MM.1S (cell line): Measurements from ENCODE around the gene PACS2.
"Not testable (repeated sequence)": the region's sequence is repeated elsewhere in the genome, so short reads cannot be mapped to it uniquely, and the experiment has no call there.

Experiments used
- DNase-seq: peaks from one replicate; pipeline ENCODE4 v3.0.0-alpha.2; 2015
- H2AFZ ChIP-seq: fragments of 300-600 bp; sonication (generic); 2 replicates; pipeline ENCODE4 v1.6.0; 2016; ENCODE audit warnings: antibody characterized with exemption, low read length
- H3F3A ChIP-seq: fragments of 300-600 bp; sonication (generic); 2 replicates; pipeline ENCODE4 v1.6.1; 2016; ENCODE audit warnings: mild to moderate bottlenecking, antibody characterized with exemption, low read length, moderate library complexity, mixed read lengths; ENCODE audit not compliant: insufficient read depth
- H3K27ac ChIP-seq: fragments of 300-600 bp; sonication (generic); 2 replicates; pipeline ENCODE4 v1.5.1; 2016; ENCODE audit warnings: mild to moderate bottlenecking, low read length
- H3K27me3 ChIP-seq: fragments of 300-600 bp; sonication (generic); replicated peaks from 2 replicates; pipeline ENCODE4 v1.6.0; 2016; ENCODE audit warnings: low read length; ENCODE audit not compliant: insufficient read depth
- H3K36me3 ChIP-seq: fragments of 300-600 bp; sonication (generic); replicated peaks from 2 replicates; pipeline ENCODE4 v1.6.1; 2016; ENCODE audit warnings: mild to moderate bottlenecking, low read length, mixed read lengths; ENCODE audit not compliant: insufficient read depth
- H3K4me1 ChIP-seq: fragments of 300-600 bp; sonication (generic); 2 replicates; pipeline ENCODE4 v1.6.1; 2016; ENCODE audit warnings: low read length, mixed read lengths
- H3K4me2 ChIP-seq: fragments of 300-600 bp; sonication (generic); 2 replicates; pipeline ENCODE4 v1.6.0; 2016; ENCODE audit warnings: low read depth, low read length
- H3K4me3 ChIP-seq: fragments of 300-600 bp; sonication (generic); 2 replicates; pipeline ENCODE4 v1.5.1; 2016; ENCODE audit warnings: low read length, mixed read lengths
- H3K79me2 ChIP-seq: fragments of 300-600 bp; sonication (generic); 2 replicates; pipeline ENCODE4 v1.6.1; 2016; ENCODE audit warnings: mixed run types, low read length, mixed read lengths
- H3K9ac ChIP-seq: fragments of 300-600 bp; sonication (generic); 2 replicates; pipeline ENCODE4 v1.6.1; 2016; ENCODE audit warnings: low read length, mixed read lengths
- H3K9me2 ChIP-seq: fragments of 300-600 bp; sonication (generic); replicated peaks from 2 replicates; pipeline ENCODE4 v1.6.1; 2016; ENCODE audit warnings: mild to moderate bottlenecking, low read length, mixed read lengths; ENCODE audit not compliant: insufficient read depth
- H3K9me3 ChIP-seq: fragments of 300-600 bp; sonication (generic); replicated peaks from 2 replicates; pipeline ENCODE4 v1.6.1; 2016; ENCODE audit warnings: mild to moderate bottlenecking, low read length, mixed read lengths; ENCODE audit not compliant: insufficient read depth
- H4K20me1 ChIP-seq: fragments of 300-600 bp; sonication (generic); 2 replicates; pipeline ENCODE4 v1.6.1; 2016; ENCODE audit warnings: mild to moderate bottlenecking, low read length, moderate library complexity, mixed read lengths; ENCODE audit not compliant: insufficient read depth
- CTCF ChIP-seq: fragments of 300-600 bp; sonication (generic); IDR thresholded peaks from 2 replicates; pipeline ENCODE4 v1.5.1; 2016; ENCODE audit warnings: antibody characterized with exemption, low read length, mixed read lengths
- EZH2 ChIP-seq: fragments of 300-600 bp; sonication (generic); optimal IDR thresholded peaks from 2 replicates; pipeline ENCODE3; 2017; ENCODE audit warnings: low read depth, mild to moderate bottlenecking, antibody characterized with exemption, low read length, mixed read lengths
- EZH2phosphoT487 ChIP-seq: fragments of 300-600 bp; sonication (generic); IDR thresholded peaks from 2 replicates; pipeline ENCODE4 v1.6.1; 2018; ENCODE audit warnings: antibody characterized with exemption, low read length

The PACS2 gene

DNA sequence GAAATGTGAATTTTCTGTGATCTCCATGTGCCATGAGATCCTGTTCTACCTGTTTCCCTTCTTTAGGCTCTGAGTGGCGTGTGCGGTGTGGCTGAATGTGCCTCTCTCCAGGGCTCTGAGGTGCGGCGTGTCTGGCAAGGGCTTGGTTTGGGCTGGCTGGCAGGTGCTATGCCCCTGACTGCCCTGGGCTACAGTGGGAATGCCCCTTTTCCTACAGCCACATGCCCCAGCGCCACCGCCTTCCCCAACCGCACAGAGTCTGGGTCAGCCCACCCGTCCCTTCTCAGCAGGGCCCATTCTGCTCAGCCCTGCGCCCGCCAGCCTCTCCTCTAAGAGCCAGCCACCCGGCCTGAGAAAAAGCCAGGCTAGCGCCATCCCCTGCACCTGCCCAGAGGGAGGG lies 41.5 kb upstream of the PACS2 start:
- H3K4me2 ChIP-seq, result no peak overlapping the region
- no peaks in the 10 kb centered on the region for H3K4me1 ChIP-seq
- no peak for TF ChIP-seq EZH2
- H3K27ac ChIP-seq, result no peak overlapping the region
- no peak overlapping the region for H2AFZ ChIP-seq
- DNase-seq, result no peak
- H3K79me2 ChIP-seq, result no peaks in the 10 kb centered on the region
- no peaks in the 10 kb centered on the region for H3K9me3 ChIP-seq
- no peaks in the 10 kb centered on the region for H4K20me1 ChIP-seq
- no peak overlapping the region for H3K4me3 ChIP-seq
- no peaks in the 10 kb centered on the region for H3K9me2 ChIP-seq
- no peaks in the 10 kb centered on the region for H3K27me3 ChIP-seq
- H3K36me3 ChIP-seq, result no peaks in the 10 kb centered on the region
- no peaks in the 10 kb centered on the region for H3F3A ChIP-seq
- no peak overlapping the region for H3K9ac ChIP-seq

DNA sequence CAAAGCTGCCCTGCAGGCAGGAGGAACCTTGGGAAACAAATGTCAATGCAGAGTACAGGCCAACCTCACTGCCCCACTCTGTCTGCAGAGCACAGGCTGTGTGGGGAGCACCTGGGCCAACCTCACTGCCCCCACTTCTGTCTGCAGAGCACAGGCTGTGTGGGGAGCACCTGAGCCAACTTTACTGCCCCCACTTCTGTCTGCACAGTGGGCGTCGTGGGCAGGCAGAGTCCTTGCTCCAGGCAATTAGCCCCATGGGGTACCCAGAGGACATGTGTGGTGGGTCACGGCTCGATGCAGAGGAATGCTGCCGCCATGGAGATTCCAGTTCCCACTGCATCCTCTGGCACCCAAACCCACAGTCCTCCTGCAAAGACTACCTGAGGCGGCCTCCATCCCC lies 39.9 kb upstream of the PACS2 start:
- no peak overlapping the region for H3K4me2 ChIP-seq
- TF ChIP-seq EZH2phosphoT487 (no peak), CTCF (no peak), EZH2 (no peak)
- H3K9me2 ChIP-seq, result no peaks in the 10 kb centered on the region
- H3K27ac ChIP-seq, result no peak overlapping the region
- H3K9ac ChIP-seq, result no peak overlapping the region
- no peaks in the 10 kb centered on the region for H3K9me3 ChIP-seq
- no peaks in the 10 kb centered on the region for H3K4me1 ChIP-seq
- H3F3A ChIP-seq, result no peaks in the 10 kb centered on the region
- DNase-seq, result no peak
- no peaks in the 10 kb centered on the region for H3K27me3 ChIP-seq
- H3K36me3 ChIP-seq, result no peaks in the 10 kb centered on the region
- H2AFZ ChIP-seq, result no peak overlapping the region
- no peak overlapping the region for H3K4me3 ChIP-seq
- no peaks in the 10 kb centered on the region for H3K79me2 ChIP-seq
- H4K20me1 ChIP-seq, result no peaks in the 10 kb centered on the region

DNA sequence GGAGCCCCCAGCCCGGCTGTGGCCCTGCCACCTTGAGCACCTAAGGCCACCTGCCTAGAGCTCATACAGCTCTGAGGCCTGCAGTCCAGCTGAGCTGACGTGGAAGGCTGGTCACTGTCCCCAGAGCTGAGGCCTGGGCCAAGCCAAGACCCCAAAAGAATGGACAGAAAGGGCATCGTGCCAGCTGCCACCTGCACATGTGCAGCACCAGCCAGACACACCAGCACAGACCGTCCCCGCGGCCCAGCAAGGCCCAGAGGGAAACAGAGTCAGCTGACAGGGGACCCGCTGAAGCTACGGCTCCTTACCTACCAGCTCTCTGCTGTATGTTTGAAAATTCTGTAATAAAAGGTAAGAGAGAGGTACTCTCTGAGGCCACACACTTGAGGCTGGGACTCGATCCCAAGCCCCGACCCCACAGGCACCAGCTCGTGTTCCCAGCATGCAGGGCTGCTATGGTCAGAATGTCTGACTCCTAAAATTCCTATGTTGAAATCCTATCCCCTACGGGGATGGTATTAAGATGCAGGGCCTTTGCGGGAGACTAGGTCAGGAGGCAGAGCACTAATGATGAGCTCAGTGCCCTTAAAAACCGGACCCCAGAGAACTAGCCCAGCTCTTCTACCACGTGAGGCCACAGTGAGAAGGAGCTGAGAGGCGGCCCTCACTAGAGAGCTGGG lies 39.1 kb upstream of the PACS2 start:
- DNase-seq, result no peak
- no peak overlapping the region for H3K27ac ChIP-seq
- H3F3A ChIP-seq, result no peaks in the 10 kb centered on the region

GRCh38 chr14:105277448-105277847 lies 37.1 kb upstream of the PACS2 start:
- not testable (repeated sequence) for H3K9me2 ChIP-seq, H3K9me3 ChIP-seq, H3K9ac ChIP-seq, H3K27me3 ChIP-seq, DNase-seq, H3K27ac ChIP-seq, H3K4me1 ChIP-seq, H3F3A ChIP-seq, H3K4me3 ChIP-seq, H4K20me1 ChIP-seq, H3K4me2 ChIP-seq, H2AFZ ChIP-seq, H3K79me2 ChIP-seq, H3K36me3 ChIP-seq

More for the DNA sequence above, 39.1 kb upstream of the PACS2 start:
- no peak overlapping the region for H3K4me3 ChIP-seq
- H3K27me3 ChIP-seq, result no peaks in the 10 kb centered on the region
- H3K36me3 ChIP-seq, result no peaks in the 10 kb centered on the region
- H4K20me1 ChIP-seq, result no peaks in the 10 kb centered on the region
- H3K9ac ChIP-seq, result no peak overlapping the region
- H3K4me1 ChIP-seq, result no peaks in the 10 kb centered on the region
- H3K4me2 ChIP-seq, result no peak overlapping the region
- H3K9me3 ChIP-seq, result no peaks in the 10 kb centered on the region
- no peaks in the 10 kb centered on the region for H3K79me2 ChIP-seq
- no peaks in the 10 kb centered on the region for H3K9me2 ChIP-seq
- H2AFZ ChIP-seq, result no peak overlapping the region
- TF ChIP-seq EZH2, result no peak
- TF ChIP-seq EZH2phosphoT487, result no peak
- no peak for TF ChIP-seq CTCF
